Measurements from ENCODE around the gene TUBB4A.
"Not testable (repeated sequence)": the region's sequence is repeated elsewhere in the genome, so short reads cannot be mapped to it uniquely, and the experiment has no call there.

The TUBB4A gene

GRCh38 chr19:6501740-6502648 is at the start of gene TUBB4A:
TSS of gene TUBB4A (minus strand) at chr19:6502309. CDS start at chr19:6502212, 97 bp downstream.
- DNase-seq, result no peak

DNA sequence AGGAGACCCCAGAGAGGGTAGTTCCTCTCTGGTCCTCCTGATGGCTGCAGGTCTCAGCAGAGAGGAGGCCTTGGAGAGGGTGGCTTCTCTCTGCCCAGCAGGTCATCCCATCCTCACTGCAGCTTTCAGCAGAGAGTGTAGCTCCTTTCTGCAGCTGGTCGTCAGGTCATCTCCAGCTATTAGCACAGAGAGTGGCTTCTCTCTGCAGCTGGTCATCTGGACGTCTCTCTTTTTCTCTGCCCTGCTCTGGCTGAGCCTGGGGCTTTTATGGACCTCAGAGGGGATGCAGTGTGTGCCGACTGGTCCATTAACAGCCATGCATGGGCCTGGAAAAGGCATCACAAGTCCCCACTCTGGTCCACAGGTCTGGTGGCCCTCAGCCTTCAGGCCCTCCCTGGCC is 49.0 kb upstream of the TUBB4A start:
- DNase-seq, result no peak

DNA sequence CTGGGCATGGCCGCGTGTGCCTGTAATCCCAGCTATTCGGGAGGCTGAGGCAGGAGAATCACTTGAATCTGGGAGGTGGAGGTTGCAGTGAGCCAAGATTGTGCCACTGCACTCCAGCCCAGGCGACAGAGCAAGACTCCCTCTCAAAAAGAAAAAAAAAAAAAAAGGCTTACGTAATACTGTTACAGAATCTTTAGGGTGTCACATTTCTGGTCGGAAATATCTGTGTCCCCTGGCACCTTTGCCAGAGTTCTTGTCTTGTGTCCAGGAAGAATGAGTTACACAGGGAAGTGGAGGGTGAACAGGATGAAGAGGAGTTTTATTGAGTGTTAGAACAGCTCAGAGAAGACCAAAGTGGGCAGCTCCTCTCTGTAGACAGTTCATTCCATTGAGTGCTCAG is 48.6 kb upstream of the TUBB4A start:
- DNase-seq, result not testable (repeated sequence)

- DNase-seq, result no peak
Measured at GRCh38 chr19:6543866-6544347, 41.8 kb upstream of the TUBB4A start.

- DNase-seq, result no peak
Measured at GRCh38 chr19:6540918-6541689, 39.0 kb upstream of the TUBB4A start.

- DNase-seq, result no peak
Measured at GRCh38 chr19:6539514-6539913, 37.4 kb upstream of the TUBB4A start.

DNA sequence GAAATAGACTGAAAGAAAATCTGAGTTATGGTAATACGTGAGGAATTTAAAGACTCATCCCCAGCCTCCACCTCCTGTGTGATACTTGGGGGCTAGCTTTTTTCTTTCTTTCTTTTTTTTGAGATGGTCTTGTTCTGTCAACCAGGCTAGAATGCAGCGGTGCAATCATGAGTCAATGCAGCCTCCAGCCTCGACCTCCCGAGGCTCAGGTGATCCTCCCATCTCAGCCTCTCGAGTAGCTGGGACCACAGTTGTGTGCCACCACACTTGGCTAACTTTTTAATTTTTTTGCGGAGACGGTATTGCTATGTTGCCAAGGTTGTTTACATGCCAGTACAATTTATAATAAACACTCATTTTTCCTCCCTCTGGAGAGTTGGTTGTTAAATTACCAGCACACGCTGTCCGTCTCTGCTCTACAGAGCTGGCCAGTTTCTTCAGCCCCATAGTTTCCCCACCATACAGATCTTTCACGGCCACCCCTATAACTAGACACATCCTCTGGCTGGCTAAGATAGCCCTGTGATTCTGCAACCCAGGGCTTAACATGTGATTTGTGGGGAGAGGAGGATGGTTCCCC is 33.5 kb upstream of the TUBB4A start:
- no peak for DNase-seq

DNA sequence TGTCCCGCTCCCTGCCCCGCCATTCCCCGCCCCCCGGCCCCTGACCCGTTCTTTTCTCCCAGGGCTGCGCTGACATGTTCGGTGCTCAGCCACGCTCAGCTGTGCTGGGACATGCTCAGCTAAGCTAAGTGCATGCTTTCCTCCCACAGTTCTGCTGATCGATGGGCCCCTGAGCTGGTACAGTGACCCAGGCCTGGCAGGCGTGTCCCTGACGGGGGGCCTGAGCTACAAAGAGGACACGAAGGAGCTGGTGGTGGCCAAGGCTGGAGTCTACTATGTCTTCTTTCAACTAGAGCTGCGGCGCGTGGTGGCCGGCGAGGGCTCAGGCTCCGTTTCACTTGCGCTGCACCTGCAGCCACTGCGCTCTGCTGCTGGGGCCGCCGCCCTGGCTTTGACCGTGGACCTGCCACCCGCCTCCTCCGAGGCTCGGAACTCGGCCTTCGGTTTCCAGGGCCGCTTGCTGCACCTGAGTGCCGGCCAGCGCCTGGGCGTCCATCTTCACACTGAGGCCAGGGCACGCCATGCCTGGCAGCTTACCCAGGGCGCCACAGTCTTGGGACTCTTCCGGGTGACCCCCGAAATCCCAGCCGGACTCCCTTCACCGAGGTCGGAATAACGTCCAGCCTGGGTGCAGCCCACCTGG is 32.5 kb upstream of the TUBB4A start:
- DNase-seq, result no peak

DNA sequence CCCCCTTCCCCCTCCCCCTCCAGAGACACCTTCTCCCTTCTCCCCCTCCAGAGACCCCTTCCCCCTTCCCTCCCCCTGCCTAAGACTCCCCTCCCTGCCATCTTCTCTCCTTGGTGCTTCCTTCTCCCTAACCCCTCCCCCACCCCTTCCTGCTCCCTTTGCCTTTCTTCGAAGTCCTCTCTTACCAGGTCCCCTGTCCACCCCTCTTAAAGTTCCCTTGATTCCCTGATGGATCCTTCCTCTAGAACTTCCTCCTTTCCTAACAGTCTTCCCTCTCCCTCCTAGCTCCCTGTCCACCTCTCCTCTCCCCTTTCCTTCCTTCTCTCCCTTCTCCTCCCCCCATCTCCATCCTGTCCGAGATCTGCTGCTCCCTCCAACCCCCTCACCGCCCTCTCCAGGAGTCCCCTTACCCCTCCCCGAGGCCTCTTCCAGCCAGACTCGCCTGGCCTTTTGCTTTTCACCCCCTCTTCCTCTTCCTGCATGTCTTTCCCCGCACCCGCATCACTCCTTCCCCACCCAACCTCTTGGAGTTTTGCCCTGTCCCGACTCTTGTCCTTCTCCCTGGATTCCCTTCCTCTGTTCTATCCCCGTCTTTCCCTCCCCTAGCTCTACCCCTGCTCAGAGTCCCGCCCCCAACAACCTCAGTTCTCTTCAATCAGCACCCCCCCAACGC is 31.8 kb upstream of the TUBB4A start:
- no peak for DNase-seq

DNA sequence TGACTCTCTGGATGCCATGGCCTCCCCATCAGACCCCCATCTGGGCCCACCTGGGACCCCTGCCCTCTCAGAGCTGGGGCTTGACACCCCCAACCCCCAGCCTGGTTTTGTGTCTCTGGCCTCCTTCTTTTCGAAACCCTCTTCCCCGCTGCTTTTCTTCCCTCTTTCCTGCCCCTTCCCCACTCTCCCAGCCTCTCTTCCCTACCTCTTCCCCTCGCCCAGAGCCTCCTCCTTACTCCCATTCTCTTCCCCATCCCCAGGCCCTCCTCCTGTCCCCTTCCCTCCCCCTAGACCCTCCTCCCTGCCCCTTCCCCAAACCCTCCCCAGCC is 30.9 kb upstream of the TUBB4A start:
- no peak for DNase-seq

- peak; percentile 19 for DNase-seq
Measured at GRCh38 chr19:6532244-6532999, 30.3 kb upstream of the TUBB4A start.

DNA sequence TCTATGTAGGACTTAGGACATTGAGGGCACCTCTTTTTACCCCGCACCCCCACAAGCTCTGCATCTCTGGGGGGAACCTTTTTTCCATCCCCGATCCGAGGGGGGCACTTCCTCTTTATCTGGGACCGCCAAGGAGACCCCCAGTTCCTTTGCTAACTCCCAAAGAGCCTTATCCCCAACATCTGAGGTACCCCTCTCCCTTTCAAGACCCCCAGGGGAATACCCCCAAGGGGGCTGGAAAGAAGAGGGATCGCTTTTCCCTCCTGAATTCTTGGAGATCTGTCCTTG is 29.8 kb upstream of the TUBB4A start:
- DNase-seq, result no peak

GRCh38 chr19:6531163-6531955 is 29.2 kb upstream of the TUBB4A start:
- DNase-seq, result no peak

- DNase-seq, result peak; percentile 89
Measured at GRCh38 chr19:6530386-6531162, 28.5 kb upstream of the TUBB4A start, which contains the start of gene TNFSF9. TSS of gene TNFSF9 (plus strand) at chr19:6531026. CDS start at chr19:6531037, 11 bp downstream.

GRCh38 chr19:6529937-6530385 is 27.9 kb upstream of the TUBB4A start:
- no peak for DNase-seq

GRCh38 chr19:6529351-6529750 is 27.2 kb upstream of the TUBB4A start:
- DNase-seq, result no peak

DNA sequence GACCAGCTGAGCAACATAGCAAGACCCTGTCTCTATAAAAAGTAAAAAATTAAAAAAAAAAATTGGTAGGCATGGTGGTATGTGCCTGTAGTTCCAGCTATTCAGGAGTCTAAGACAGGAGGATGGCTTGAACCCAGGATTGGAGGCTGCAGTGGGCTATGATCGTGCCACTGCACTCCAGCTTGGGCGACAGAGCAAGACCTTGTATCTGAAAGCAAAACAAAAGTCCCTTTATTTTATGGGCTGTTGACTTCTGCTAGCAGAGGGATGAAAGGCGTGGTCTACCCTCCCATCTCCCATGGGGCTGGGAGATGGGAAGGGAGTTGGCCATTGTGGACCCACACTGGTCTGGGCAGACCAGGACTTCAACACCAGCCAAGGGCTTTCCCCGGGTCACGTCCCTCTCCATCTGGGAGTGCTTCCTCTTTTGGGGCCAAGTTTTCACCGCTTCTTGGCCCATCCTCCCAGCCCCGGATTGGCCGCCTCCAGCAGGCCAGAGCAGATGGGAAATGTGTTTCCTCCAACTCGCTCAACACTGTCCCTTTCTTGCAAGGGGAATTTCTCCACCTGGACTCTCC is 26.5 kb upstream of the TUBB4A start:
- peak; percentile 78 for DNase-seq

DNA sequence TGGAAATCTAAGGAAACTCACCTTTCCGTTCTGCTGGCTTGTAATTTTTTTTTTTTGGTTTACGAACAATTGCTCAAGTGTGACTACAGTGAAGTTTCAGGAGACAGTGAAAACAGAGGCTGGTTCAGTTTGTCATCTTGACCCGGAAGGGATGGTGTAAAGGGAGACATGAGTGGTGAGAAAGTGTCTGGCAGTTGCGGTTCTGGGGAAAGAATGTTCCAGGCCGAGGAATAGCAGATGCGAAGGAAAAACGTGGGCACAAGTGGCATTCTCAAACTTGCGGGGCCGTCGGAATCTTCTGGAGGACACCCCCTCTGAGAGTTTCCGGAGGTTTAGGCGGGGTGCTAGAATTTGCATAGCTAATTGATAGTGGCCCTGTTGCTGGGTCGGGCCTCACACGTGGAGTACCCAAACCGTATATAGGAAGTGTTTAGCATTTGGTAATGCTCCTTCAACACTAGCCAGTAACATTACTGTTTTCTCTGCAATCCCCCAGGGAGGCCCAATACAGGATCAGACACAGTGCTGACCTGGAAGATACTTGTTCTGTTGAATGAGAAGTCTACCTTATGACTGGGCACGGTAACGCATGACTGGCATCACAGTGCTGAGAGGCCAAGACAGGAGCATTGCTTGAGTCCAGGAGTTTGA is 25.9 kb upstream of the TUBB4A start:
- DNase-seq, result no peak

DNA sequence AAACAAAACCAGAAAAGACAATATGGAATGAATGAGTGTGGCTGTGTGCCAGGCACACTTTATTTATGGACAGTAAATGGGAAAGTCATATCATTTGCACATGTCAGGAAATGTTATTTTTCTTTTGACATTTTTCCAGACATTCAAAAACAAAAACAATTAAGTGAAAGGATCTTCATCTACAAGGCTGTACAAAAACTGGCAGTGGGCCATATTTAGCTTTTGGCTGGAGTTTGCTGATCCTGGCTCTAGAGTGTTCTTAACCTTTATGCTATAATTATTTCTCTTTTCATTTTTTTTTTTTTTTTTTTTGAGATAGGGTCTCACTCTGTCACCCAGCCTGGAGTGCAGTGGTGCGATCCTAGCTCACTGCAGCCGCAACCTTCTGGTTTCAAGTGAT is 22.2 kb upstream of the TUBB4A start:
- DNase-seq, result no peak
